BLaER1 (cell line): ENCODE data around the gene NDUFA11.
"Not testable (repeated sequence)": the region's sequence is repeated elsewhere in the genome, so short reads cannot be mapped to it uniquely, and the experiment has no call there.

Experiments used
- H3K27ac ChIP-seq: shearing (Covaris generic); formaldehyde crosslinking; 2 replicates; pipeline ENCODE4 v1.8.1; 2022
- H3K27me3 ChIP-seq: shearing (Covaris generic); formaldehyde crosslinking; 2 replicates; pipeline ENCODE4 v1.8.1; 2022
- H3K36me3 ChIP-seq: shearing (Covaris generic); formaldehyde crosslinking; 2 replicates; pipeline ENCODE4 v1.8.1; 2022
- H3K4me1 ChIP-seq: shearing (Covaris generic); formaldehyde crosslinking; 2 replicates; pipeline ENCODE4 v1.8.1; 2022
- H3K4me2 ChIP-seq: shearing (Covaris generic); formaldehyde crosslinking; 2 replicates; pipeline ENCODE4 v1.8.1; 2022
- H3K4me3 ChIP-seq: shearing (Covaris generic); formaldehyde crosslinking; 2 replicates; pipeline ENCODE4 v1.8.1; 2022
- H3K9ac ChIP-seq: shearing (Covaris generic); formaldehyde crosslinking; 2 replicates; pipeline ENCODE4 v1.8.1; 2022
- H3K9me3 ChIP-seq: shearing (Covaris generic); formaldehyde crosslinking; 2 replicates; pipeline ENCODE4 v1.8.1; 2022
- H4K20me1 ChIP-seq: shearing (Covaris generic); formaldehyde crosslinking; 2 replicates; pipeline ENCODE4 v1.8.1; 2022
- Cebpa-rat ChIP-seq: shearing (Covaris generic); IDR thresholded peaks from 2 replicates; pipeline ENCODE4 v1.8.1; 2022

NDUFA11 gene

DNA sequence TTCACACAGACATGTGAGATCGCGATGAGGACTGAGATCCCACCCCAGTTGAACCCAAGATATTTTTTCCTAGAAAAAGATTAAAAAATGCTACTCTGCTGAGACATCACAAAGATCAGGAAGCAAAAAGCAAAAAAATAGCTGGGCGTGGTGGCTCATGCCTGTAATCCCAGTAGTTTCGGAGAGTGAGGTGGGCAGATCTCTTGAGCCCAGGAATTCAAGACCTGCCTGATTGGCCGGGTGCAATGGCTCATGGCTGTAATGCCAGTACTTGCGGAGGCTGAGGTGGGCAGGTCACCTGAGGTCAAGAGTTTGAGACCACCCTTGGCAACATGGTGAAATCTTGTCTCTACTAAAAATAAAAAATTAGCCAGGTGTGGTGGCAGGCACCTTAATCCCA is 53.4 kb downstream of the NDUFA11 start:
- Histone ChIP-seq H3K4me1 (peaks cover 12% of the 10 kb centered on the region), H3K9me3 (no peaks in the 10 kb centered on the region), H3K27ac (no peak overlapping the region), H3K9ac (no peak overlapping the region), H3K4me3 (no peak overlapping the region), H3K4me2 (no peak overlapping the region), H3K27me3 (no peaks in the 10 kb centered on the region), H4K20me1 (no peaks in the 10 kb centered on the region), H3K36me3 (no peaks in the 10 kb centered on the region)
- no peak for TF ChIP-seq Cebpa-rat

DNA sequence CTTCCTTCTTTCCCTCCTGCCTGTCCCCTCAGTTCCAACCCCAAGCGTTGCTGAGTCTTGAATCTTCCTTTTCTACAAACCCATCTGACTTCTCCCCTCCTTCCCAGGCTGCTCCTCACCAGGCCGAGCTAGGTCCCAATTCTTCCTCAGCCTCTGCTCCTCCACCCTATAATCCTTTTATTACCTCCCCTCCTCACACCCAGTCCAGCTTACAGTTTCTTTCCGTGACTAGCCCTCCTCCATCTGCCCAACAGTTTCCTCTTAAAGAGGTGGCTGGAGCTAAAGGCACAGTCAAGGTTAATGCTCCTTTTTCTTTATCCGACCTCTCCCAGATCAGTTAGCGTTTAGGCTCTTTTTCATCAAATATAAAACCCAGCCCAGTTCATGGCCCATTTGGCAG is 55.0 kb downstream of the NDUFA11 start:
- not testable (repeated sequence) for H3K27me3 ChIP-seq, H3K9ac ChIP-seq, H3K27ac ChIP-seq, H3K4me3 ChIP-seq, H3K9me3 ChIP-seq, H4K20me1 ChIP-seq, H3K36me3 ChIP-seq, H3K4me2 ChIP-seq
- peaks cover 12% of the 10 kb centered on the region for H3K4me1 ChIP-seq

DNA sequence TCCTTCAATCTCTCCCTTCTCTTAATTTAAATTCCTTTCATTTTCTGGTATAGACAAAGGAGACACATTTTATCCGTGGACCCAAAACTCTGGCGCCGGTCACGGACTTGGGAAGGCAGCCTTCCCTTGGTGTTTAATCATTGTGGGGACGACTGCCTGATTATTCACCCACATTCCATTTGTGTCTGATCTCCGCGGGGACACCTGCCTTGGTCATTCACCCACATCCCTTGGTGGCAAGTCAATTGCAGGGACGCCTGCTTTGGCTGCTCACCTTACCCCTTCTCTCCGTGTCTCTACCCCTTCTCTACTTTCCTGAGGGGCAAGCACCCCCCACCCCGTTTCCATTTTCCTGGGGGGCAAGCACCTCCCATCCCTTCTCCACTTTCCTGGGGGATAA is 55.7 kb downstream of the NDUFA11 start:
- not testable (repeated sequence) for H3K27me3 ChIP-seq, H3K4me2 ChIP-seq, H3K9me3 ChIP-seq, H3K9ac ChIP-seq, H4K20me1 ChIP-seq, H3K4me3 ChIP-seq, H3K27ac ChIP-seq, H3K36me3 ChIP-seq
- H3K4me1 ChIP-seq: peaks cover 12% of the 10 kb centered on the region
